HCT116 (cell line): Measurements from ENCODE around the gene ELOVL5. TPM values are rescaled to one million over a fixed set of nuclear protein-coding genes. Genes with fewer than 3 reads are reported as not detected.

Source experiments
- ATAC-seq: fragments of 200-7000 bp; cut with Tn5 transposase; 2 replicates; pipeline ENCODE4 v1.9.1; 2020; ENCODE audit warnings: mild to moderate bottlenecking, moderate library complexity
- BruUV-seq: library from RNA; stranded (reverse); fragments of 400-500 nt; replicated peaks from 2 replicates; lab custom pipeline; 2021; lab: Mats Ljungman, UMichigan
- CTCF ChIA-PET: fragments of 300-600 bp; sonication (Branson Sonifier 250); formaldehyde crosslinking; loops from one replicate; lab custom pipeline; 2021; ENCODE audit warnings: antibody characterized with exemption; lab: Charles Lee
- POLR2A ChIA-PET: fragments of 300-600, 350-600 bp; sonication (Branson Sonifier 250); formaldehyde crosslinking; loops from one replicate; lab custom pipeline; 2021; ENCODE audit warnings: antibody characterized with exemption; lab: Charles Lee
- RAD21 ChIA-PET, 2 experiments: fragments of 300-600 bp; sonication (Branson Sonifier 250); formaldehyde crosslinking; loops; one replicate each; lab custom pipeline; 2023; ENCODE audit warnings: low total read pairs in 2 of 2; ENCODE audit not compliant: uncharacterized antibody in 2 of 2, unreplicated experiment in 2 of 2, low non-redundant PET in 1 of 2; lab: Charles Lee
- DNase-seq: peaks from one replicate; pipeline ENCODE4 v3.0.0-alpha.2; 2010; ENCODE audit warnings: low read depth, low spot score
- H2AFZ ChIP-seq: fragments of 200-600 bp; shearing (Covaris generic), sonication (generic); 2 replicates; pipeline ENCODE4 v1.6.1; 2017; ENCODE audit warnings: low read depth, mixed run types, mixed read lengths, antibody characterized with exemption, low read length; ENCODE audit not compliant: poor library complexity, severe bottlenecking
- H3K27ac ChIP-seq: 2 replicates; pipeline ENCODE4 v1.5.1; 2012; ENCODE audit warnings: low read depth, low read length
- H3K27me3 ChIP-seq: fragments of 200-600 bp; sonication (generic); 2 replicates; pipeline ENCODE4 v1.6.1; 2016; ENCODE audit warnings: mixed run types, low read length, mixed read lengths; ENCODE audit not compliant: insufficient read depth
- H3K36me3 ChIP-seq, 2 experiments: fragments of 200-500 bp in 1 of 2; fragments of 200-600 bp in 1 of 2; sonication (Bioruptor generic) in 1 of 2; sonication (generic) in 1 of 2; 2 replicates each; pipeline versions ENCODE4 v1.5.1 to v1.6.1; 2014 to 2016; ENCODE audit warnings: low read length in 2 of 2, inconsistent platforms in 1 of 2, mixed read lengths in 1 of 2, mixed run types in 1 of 2; ENCODE audit not compliant: insufficient read depth in 2 of 2, control insufficient read depth in 1 of 2
- H3K4me1 ChIP-seq, 2 experiments: fragments of 200-600 bp in 1 of 2; sonication (generic) in 1 of 2; 2 replicates each; pipeline versions ENCODE4 v1.5.1 to v1.6.1; 2012 to 2017; ENCODE audit warnings: low read length in 2 of 2, inconsistent platforms in 1 of 2, mild to moderate bottlenecking in 1 of 2, mixed read lengths in 1 of 2, mixed run types in 1 of 2, moderate library complexity in 1 of 2; ENCODE audit not compliant: insufficient read depth in 2 of 2, control insufficient read depth in 1 of 2
- H3K4me2 ChIP-seq: fragments of 200-600 bp; sonication (generic); 2 replicates; pipeline ENCODE4 v1.6.1; 2017; ENCODE audit warnings: mixed run types, low read length, mixed read lengths
- H3K4me3 ChIP-seq, 2 experiments: fragments of 200-600 bp in 1 of 2; sonication (generic) in 1 of 2; replicated peaks in 1 of 2; 2 replicates each; pipeline ENCODE4 v1.5.1; 2011 to 2016; ENCODE audit warnings: low read length in 2 of 2, control low read depth in 1 of 2, low read depth in 1 of 2, mild to moderate bottlenecking in 1 of 2, mixed read lengths in 1 of 2, mixed run types in 1 of 2
- H3K79me2 ChIP-seq: fragments of 200-600 bp; sonication (generic); 2 replicates; pipeline ENCODE4 v1.6.1; 2017; ENCODE audit warnings: mild to moderate bottlenecking, mixed run types, low read length, moderate library complexity, mixed read lengths; ENCODE audit not compliant: insufficient read depth
- H3K9ac ChIP-seq: fragments of 200-600 bp; sonication (generic); 2 replicates; pipeline ENCODE4 v1.6.1; 2016; ENCODE audit warnings: low read length, mixed read lengths
- H3K9me2 ChIP-seq: fragments of 200-600 bp; sonication (generic), shearing (Covaris generic); 2 replicates; pipeline ENCODE4 v1.6.1; 2017; ENCODE audit warnings: mixed run types, mild to moderate bottlenecking, moderate library complexity; ENCODE audit not compliant: insufficient read depth
- H3K9me3 ChIP-seq, 2 experiments: fragments of 200-500 bp in 1 of 2; fragments of 200-600 bp in 1 of 2; sonication (Bioruptor generic) in 1 of 2; sonication (generic) in 1 of 2; 2 replicates each; pipeline ENCODE4 v1.6.1; 2014 to 2017; ENCODE audit warnings: low read length in 2 of 2, mixed read lengths in 2 of 2, inconsistent platforms in 1 of 2, low read depth in 1 of 2, mild to moderate bottlenecking in 1 of 2, mixed run types in 1 of 2, moderate library complexity in 1 of 2; ENCODE audit not compliant: control insufficient read depth in 1 of 2, insufficient read depth in 1 of 2
- H4K20me1 ChIP-seq: fragments of 200-600 bp; sonication (generic), shearing (Covaris generic); 2 replicates; pipeline ENCODE4 v1.6.1; 2017; ENCODE audit warnings: mixed run types, mild to moderate bottlenecking, moderate library complexity; ENCODE audit not compliant: insufficient read depth
- CBX3 ChIP-seq: IDR thresholded peaks from 2 replicates; pipeline ENCODE4 v1.6.1; 2012; ENCODE audit warnings: low read depth
- CEBPB ChIP-seq: IDR thresholded peaks from 2 replicates; pipeline ENCODE4 v1.6.1; 2012; ENCODE audit warnings: low read depth
- EZH2phosphoT487 ChIP-seq: fragments of 200-600 bp; IDR thresholded peaks from 2 replicates; pipeline ENCODE4 v1.6.1; 2018; ENCODE audit warnings: antibody characterized with exemption, borderline replicate concordance
- FOSL1 ChIP-seq: IDR thresholded peaks from 2 replicates; pipeline ENCODE4 v1.6.1; 2012; ENCODE audit warnings: low read depth
- REST ChIP-seq: IDR thresholded peaks from 2 replicates; pipeline ENCODE4 v1.6.1; 2012; ENCODE audit warnings: low read depth
- SRF ChIP-seq: IDR thresholded peaks from 2 replicates; pipeline ENCODE4 v1.6.1; 2012; ENCODE audit warnings: low read depth
- YY1 ChIP-seq: IDR thresholded peaks from 2 replicates; pipeline ENCODE4 v1.6.1; 2011; ENCODE audit warnings: low read length, low read depth, moderate library complexity, mild to moderate bottlenecking; ENCODE audit not compliant: insufficient replicate concordance; ENCODE audit errors: extremely low read depth
- ZBTB33 ChIP-seq: IDR thresholded peaks from 2 replicates; pipeline ENCODE4 v1.6.1; 2011; ENCODE audit warnings: mild to moderate bottlenecking, low read length, moderate library complexity; ENCODE audit not compliant: insufficient replicate concordance; ENCODE audit errors: extremely low read depth
- ZFX ChIP-seq: fragments of 450-650 bp; IDR thresholded peaks from 2 replicates; pipeline ENCODE4 v1.6.1; 2017
- intact Hi-C: fragments of 100-400 bp; cut with micrococcal nuclease; formaldehyde crosslinking; loops from 2 replicates; pipeline ENCODE4 v1.10.0; 2022
- total RNA-seq: library from RNA; stranded (reverse); gene quantifications from one replicate; pipeline ENCODE4 v1.2.1, GENCODE V29; 2021; ENCODE audit not compliant: unreplicated experiment

The ELOVL5 gene
- total RNA-seq, 1 experiment from 2014 or later: 85.3 TPM

- TF ChIP-seq REST (no peak), FOSL1 (no peak), ZFX (no peak), ZBTB33 (no peak), CEBPB (no peak), YY1 (no peak), SRF (no peak), CBX3 (no peak), EZH2phosphoT487 (no peak)
- BruUV-seq: no TSS peak
- Histone ChIP-seq H3K9me3 (no peaks in the 10 kb centered on the region), H3K4me1 (no peaks in the 10 kb centered on the region), H3K4me3 (no peak overlapping the region), H3K79me2 (peaks cover 7% of the 10 kb centered on the region; the same call in 1 of the 2 replicates), H3K9ac (no peak overlapping the region), H3K9me2 (no peaks in the 10 kb centered on the region), H4K20me1 (no peaks in the 10 kb centered on the region), H3K4me2 (no peak overlapping the region), H3K27me3 (no peaks in the 10 kb centered on the region), H2AFZ (no peak overlapping the region), H3K36me3 (no peaks in the 10 kb centered on the region), H3K27ac (no peak overlapping the region)
- intact Hi-C loops: no loop called here
- ChIA-PET POLR2A (no interaction called here), RAD21 (no interaction called here), CTCF (no interaction called here)
- no peak for ATAC-seq
- no peak for DNase-seq
Measured at GRCh38 chr6:53284901-53285300, 63.8 kb downstream of the ELOVL5 start.
